Measurements from ENCODE around the gene NANOS3. TPM values are rescaled to one million over a fixed set of nuclear protein-coding genes. Genes with fewer than 3 reads are reported as not detected.

Gene NANOS3
- total and polyA plus RNA-seq, 4 donors = not detected

GRCh38 chr19:13841086-13841961 lies 35.6 kb upstream of the NANOS3 start:
- Histone ChIP-seq H3K4me1 (ENCODE audit: control insufficient read depth in 4 of 4, insufficient read depth in 4 of 4, low read length in 3 of 4) (peaks cover 2 to 9% (median 6%) of the 10 kb centered on the region in 4 donors), H3K27me3 (ENCODE audit: control insufficient read depth in 4 of 4, insufficient read depth in 4 of 4, low read length in 3 of 4) (no peaks in the 10 kb centered on the region), H3K27ac (ENCODE audit: low read depth in 1 of 2, low read length in 2 of 2) (peak overlapping the region; percentile 94 to 97), H3K36me3 (ENCODE audit: control insufficient read depth in 4 of 4, insufficient read depth in 3 of 4, low read depth in 1 of 4, low read length in 3 of 4) (peaks cover 0 to under 1% (median 0%) of the 10 kb centered on the region in 4 donors), H3K4me3 (ENCODE audit: low read depth in 1 of 3, low read length in 3 of 3) (peak overlapping the region; percentile 63 to 82 (median 65)), H3K9me3 (ENCODE audit: control insufficient read depth in 4 of 4, low read length in 3 of 4) (no peaks in the 10 kb centered on the region), H3K9ac (ENCODE audit: low read depth in 1 of 2, low read length in 2 of 2) (peak overlapping the region; percentile 34 to 60)
- WGBS = 60% methylated on average over 26 of the region's 26 CpGs
- DNase-seq (ENCODE audit: low spot score) = no peak
- no peak for TF ChIP-seq HNF4A (conservative IDR thresholded peaks at IDR 0.05)
- no peak for TF ChIP-seq RXRA (IDR thresholded peaks at IDR 0.05)
- no peak for TF ChIP-seq FOXA2 (IDR thresholded peaks at IDR 0.05)
- TF ChIP-seq MAX (IDR thresholded peaks at IDR 0.05) = no peak
- TF ChIP-seq ZBTB33 (IDR thresholded peaks at IDR 0.05) = no peak
- no peak for TF ChIP-seq TAF1 (conservative IDR thresholded peaks at IDR 0.05)
- TF ChIP-seq SP1 (IDR thresholded peaks at IDR 0.05) = no peak
- TF ChIP-seq RAD21 (IDR thresholded peaks at IDR 0.05) = no peak
- no peak for TF ChIP-seq EGR1 (IDR thresholded peaks at IDR 0.05; ENCODE audit: low read depth in 2 of 2)
- TF ChIP-seq, protein P1, sequence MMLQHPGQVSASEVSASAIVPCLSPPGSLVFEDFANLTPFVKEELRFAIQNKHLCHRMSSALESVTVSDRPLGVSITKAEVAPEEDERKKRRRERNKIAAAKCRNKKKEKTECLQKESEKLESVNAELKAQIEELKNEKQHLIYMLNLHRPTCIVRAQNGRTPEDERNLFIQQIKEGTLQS (IDR thresholded peaks at IDR 0.05) = no peak
- no peak for TF ChIP-seq CTCF (IDR thresholded peaks at IDR 0.05; ENCODE audit: low read depth, low read length, missing input control)
- no peak for TF ChIP-seq HNF4G (IDR thresholded peaks at IDR 0.05)
- no peak for TF ChIP-seq FOXA1 (IDR thresholded peaks at IDR 0.05)
- TF ChIP-seq, protein P2, sequence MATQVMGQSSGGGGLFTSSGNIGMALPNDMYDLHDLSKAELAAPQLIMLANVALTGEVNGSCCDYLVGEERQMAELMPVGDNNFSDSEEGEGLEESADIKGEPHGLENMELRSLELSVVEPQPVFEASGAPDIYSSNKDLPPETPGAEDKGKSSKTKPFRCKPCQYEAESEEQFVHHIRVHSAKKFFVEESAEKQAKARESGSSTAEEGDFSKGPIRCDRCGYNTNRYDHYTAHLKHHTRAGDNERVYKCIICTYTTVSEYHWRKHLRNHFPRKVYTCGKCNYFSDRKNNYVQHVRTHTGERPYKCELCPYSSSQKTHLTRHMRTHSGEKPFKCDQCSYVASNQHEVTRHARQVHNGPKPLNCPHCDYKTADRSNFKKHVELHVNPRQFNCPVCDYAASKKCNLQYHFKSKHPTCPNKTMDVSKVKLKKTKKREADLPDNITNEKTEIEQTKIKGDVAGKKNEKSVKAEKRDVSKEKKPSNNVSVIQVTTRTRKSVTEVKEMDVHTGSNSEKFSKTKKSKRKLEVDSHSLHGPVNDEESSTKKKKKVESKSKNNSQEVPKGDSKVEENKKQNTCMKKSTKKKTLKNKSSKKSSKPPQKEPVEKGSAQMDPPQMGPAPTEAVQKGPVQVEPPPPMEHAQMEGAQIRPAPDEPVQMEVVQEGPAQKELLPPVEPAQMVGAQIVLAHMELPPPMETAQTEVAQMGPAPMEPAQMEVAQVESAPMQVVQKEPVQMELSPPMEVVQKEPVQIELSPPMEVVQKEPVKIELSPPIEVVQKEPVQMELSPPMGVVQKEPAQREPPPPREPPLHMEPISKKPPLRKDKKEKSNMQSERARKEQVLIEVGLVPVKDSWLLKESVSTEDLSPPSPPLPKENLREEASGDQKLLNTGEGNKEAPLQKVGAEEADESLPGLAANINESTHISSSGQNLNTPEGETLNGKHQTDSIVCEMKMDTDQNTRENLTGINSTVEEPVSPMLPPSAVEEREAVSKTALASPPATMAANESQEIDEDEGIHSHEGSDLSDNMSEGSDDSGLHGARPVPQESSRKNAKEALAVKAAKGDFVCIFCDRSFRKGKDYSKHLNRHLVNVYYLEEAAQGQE (IDR thresholded peaks at IDR 0.05) = no peak
- no peak for TF ChIP-seq JUND (IDR thresholded peaks at IDR 0.05)
- TF ChIP-seq GABPA (IDR thresholded peaks at IDR 0.05 in 1 of 2, conservative IDR thresholded peaks at IDR 0.05 in 1 of 2) = no peak
- TF ChIP-seq YY1 (IDR thresholded peaks at IDR 0.05) = no peak
- no peak for TF ChIP-seq NR2F2 (IDR thresholded peaks at IDR 0.05)

All from liver (tissue), 9 donors.